Endothelial cell of umbilical vein (primary cell): ENCODE measurements around the gene CNTNAP2.

Source experiments
- CTCF ChIP-seq, 2 donors: IDR thresholded peaks; 1 replicate in 1 of 2; 2 replicates in 1 of 2; pipeline ENCODE4 v1.5.1; 2011; ENCODE audit warnings: low read length in 2 of 2, mild to moderate bottlenecking in 2 of 2, moderate library complexity in 2 of 2, control low read depth in 1 of 2, inconsistent platforms in 1 of 2, low read depth in 1 of 2; ENCODE audit not compliant: insufficient read depth in 1 of 2; ENCODE audit errors: extremely low read depth in 1 of 2
- EZH2 ChIP-seq: IDR thresholded peaks from 2 replicates; pipeline ENCODE4 v1.6.1; 2012; ENCODE audit warnings: borderline replicate concordance, low read depth, mild to moderate bottlenecking, moderate library complexity, low read length, inconsistent platforms; ENCODE audit not compliant: severe bottlenecking
- POLR2A ChIP-seq: IDR thresholded peaks from 2 replicates; pipeline ENCODE4 v1.6.1; 2012; ENCODE audit warnings: low read depth, mild to moderate bottlenecking, control low read depth, low read length
- POLR2AphosphoS5 ChIP-seq: IDR thresholded peaks from 2 replicates; pipeline ENCODE4 v1.6.1; 2012; ENCODE audit warnings: low read depth, mild to moderate bottlenecking, control low read depth, low read length, moderate library complexity; ENCODE audit not compliant: insufficient read depth

GRCh38 chr7:147170341-147171012, 1053.9 kb downstream of the CNTNAP2 start:
- TF ChIP-seq CTCF (IDR thresholded peaks at IDR 0.05; ENCODE audit: extremely low read depth in 1 of 2, insufficient read depth in 1 of 2, low read depth in 1 of 2, low read length in 2 of 2) (no peak), POLR2A (no peak), POLR2AphosphoS5 (no peak), EZH2 (no peak)
